ENCODE data around the gene FAF1. TPM values are rescaled to one million over a fixed set of nuclear protein-coding genes. Genes with fewer than 3 reads are reported as not detected.

The FAF1 gene
- total RNA-seq (2011; cell fraction: chromatin; rRNA removed; ENCODE audit: low replicate concordance) = 281 and 434 TPM in 2 replicates
- total RNA-seq (2011; cell fraction: nucleolus; rRNA removed) = 44.0 and 67.8 TPM in 2 replicates
- total RNA-seq (2011; cell fraction: nucleoplasm; rRNA removed) = 165 and 180 TPM in 2 replicates
- total RNA-seq (2014; rRNA removed) (76.3 and 76.7 TPM in 2 replicates), total RNA-seq (2014; rRNA removed; fragmentation: Illumina TruSeq; extraction: Trizol) (225 and 267 TPM in 2 replicates), total RNA-seq (2015; rRNA removed; fragmentation: Illumina TruSeq; extraction: Trizol) (163 and 176 TPM in 2 replicates), total RNA-seq (2021) (186 and 190 TPM in 2 replicates), polyA plus RNA-seq (2011; rRNA removed) (88.2 and 118 TPM in 2 replicates), polyA plus RNA-seq (2014; fragmentation: Illumina TruSeq; extraction: Trizol) (186 and 212 TPM in 2 replicates), polyA plus RNA-seq (2014; fragmentation: Nextera tagmentation; extraction: Ambion mirVana) (10 to 100 TPM; 48.7 to 60.9 TPM), polyA plus RNA-seq (2014; rRNA removed) (78.9 and 92.7 TPM in 2 replicates), polyA minus RNA-seq (2011; rRNA and poly(A)+ RNA removed) (295 and 351 TPM in 2 replicates), Bru-seq, nascent RNA (percentile 92 among the genes with signal in this experiment), BruChase-seq, experiment 1, labeled RNA remaining after a 2-hour chase (percentile 92 among the genes with signal in this experiment), BruChase-seq, experiment 2, labeled RNA remaining after a 6-hour chase (percentile 88 among the genes with signal in this experiment)
- 12.0 and 44.0 TPM in 2 replicates for polyA plus RNA-seq (2011; cell fraction: cytosol; rRNA removed)
- polyA plus RNA-seq (2011; cell fraction: nucleus; rRNA removed) = 30.1 and 41.4 TPM in 2 replicates
- 144 and 167 TPM in 2 replicates for polyA plus RNA-seq (2012)
- 85.8 and 99.9 TPM in 2 replicates for polyA minus RNA-seq (2011; cell fraction: cytosol; rRNA and poly(A)+ RNA removed)
- polyA minus RNA-seq (2011; cell fraction: nucleus; rRNA and poly(A)+ RNA removed) = 46.4 and 174 TPM in 2 replicates
- long read RNA-seq, experiment 1, full-length matches to known transcripts = 746 of 936 reads
- long read RNA-seq, experiment 1, partial matches to known transcripts = 101 of 936 reads
- long read RNA-seq, experiment 1, other reads (novel, unspliced or antisense) = 89 of 936 reads
- long read RNA-seq, experiment 2, full-length matches to known transcripts = 109 of 189 reads
- long read RNA-seq, experiment 2, partial matches to known transcripts = 43 of 189 reads
- long read RNA-seq, experiment 2, other reads (novel, unspliced or antisense) = 37 of 189 reads
- long read RNA-seq, experiment 3, full-length matches to known transcripts = 36 of 61 reads
- long read RNA-seq, experiment 3, partial matches to known transcripts = 17 of 61 reads
- long read RNA-seq, experiment 3, other reads (novel, unspliced or antisense) = 8 of 61 reads

- Histone ChIP-seq H3K27me3 (ENCODE audit: control insufficient read depth in 2 of 2, insufficient read depth in 2 of 2, low read length in 2 of 2) (no peaks in the 10 kb centered on the region), H3K4me1 (replicated peaks in 1 of 2; ENCODE audit: control insufficient read depth in 2 of 2, insufficient read depth in 2 of 2, low read length in 2 of 2) (peaks cover 9 to 15% of the 10 kb centered on the region in 2 experiments; a peak in 4 of 5 replicates), H3K27ac (ENCODE audit: extremely low read depth, low read depth, low read length) (peak within 1 kb of the TSS; percentile 85), H3K79me2 (ENCODE audit: control insufficient read depth, insufficient read depth, low read length) (peaks cover 53% of the 10 kb centered on the region), H3K36me3 (ENCODE audit: control insufficient read depth, insufficient read depth, low read length) (peaks cover 29% of the 10 kb centered on the region; the same call in 2 of the 3 replicates), H2AFZ (ENCODE audit: low read depth, low read length) (peak within 1 kb of the TSS; percentile 91), H3K4me2 (ENCODE audit: insufficient read depth, low read length) (peak within 1 kb of the TSS; percentile 98), H3K9ac (ENCODE audit: insufficient read depth in 1 of 2, low read depth in 2 of 2, low read length in 2 of 2) (peak within 1 kb of the TSS; percentile 85 to 96), H3K4me3 (peak within 1 kb of the TSS; percentile 62), H3K9me1 (ENCODE audit: control insufficient read depth, insufficient read depth, low read length) (no peaks in the 10 kb centered on the region), H3K9me3 (replicated peaks; ENCODE audit: control insufficient read depth, insufficient read depth, low read depth, low read length) (no peaks in the 10 kb centered on the region), H4K20me1 (replicated peaks; ENCODE audit: control insufficient read depth, insufficient read depth, low read length) (no peaks in the 10 kb centered on the region; the same call in 1 of the 2 replicates)
- POLR2A ChIA-PET = interaction anchor here (0.6 to 5.9 kb wide), 9 partner anchors 9 to 505 kb away, joined by 3 to 43 read pairs (median 5); partner anchors contain the start of gene CDKN2C
- FAIRE-seq (peak; percentile 95), ATAC-seq (peak; percentile 88), DNase-seq (ENCODE audit: extremely low read depth in 1 of 4, low spot score in 3 of 4) (peak; percentile 94 to 100 (median 96))
- under 1% methylated on average over 69 of the region's 80 CpGs for WGBS (ENCODE audit: insufficient coverage, low coverage, missing lambda C conversion rate)
- BruUV-seq (replicated peaks) = TSS peak; percentile 91
- intact Hi-C loops (cut with micrococcal nuclease) (loop anchor here (1.0 to 10.0 kb wide), 3 partner anchors 8 to 557 kb away; partner anchors contain the start of gene EPS15), in situ Hi-C loops (cut with MboI) (no loop called here)
- CTCF ChIA-PET (ENCODE audit: low intra/inter-chr PET ratio) = no interaction called here
- TF ChIP-seq TBP (optimal IDR thresholded peaks at IDR 0.05; ENCODE audit: low read depth, low read length) = peak; percentile 95
- TF ChIP-seq CBX8 (IDR thresholded peaks at IDR 0.05; ENCODE audit: borderline replicate concordance, extremely low read depth, low read depth, low read length, poor library complexity, severe bottlenecking) = no peak
- peak; percentile 99 to 100 for TF ChIP-seq MNT (conservative IDR thresholded peaks at IDR 0.05)
- TF ChIP-seq ESRRA (IDR thresholded peaks at IDR 0.05; ENCODE audit: borderline replicate concordance, low read depth) = peak; percentile 92
- no peak; the same call in 1 of the 2 replicates for TF ChIP-seq FOXM1 (IDR thresholded peaks at IDR 0.05; ENCODE audit: low read depth)
- 0 out of 2 replicates have a peak, but pooled peaks have one; percentile 81 for TF ChIP-seq FOXM1 (CRISPR knock-in tag; IDR thresholded peaks at IDR 0.05; ENCODE audit: low read depth)
- no peak for TF ChIP-seq BRF2 (IDR thresholded peaks at IDR 0.05; ENCODE audit: borderline replicate concordance, insufficient read depth, insufficient read length)
- peak; percentile 67 for TF ChIP-seq KHSRP (IDR thresholded peaks at IDR 0.05)
- TF ChIP-seq BHLHE40 (IDR thresholded peaks at IDR 0.05; ENCODE audit: low read length) = peak; percentile 97
- TF ChIP-seq ZKSCAN1 (IDR thresholded peaks at IDR 0.05; ENCODE audit: low read depth, low read length) = 0 out of 2 replicates have a peak, but pooled peaks have one; percentile 53
These were observed at the start of gene FAF1 for GRCh38 chr1:50959913-50960844. Gene FAF1, minus strand, starts transcription at chr1:50960267. Its CDS starts 456 bp downstream, at chr1:50959811.

Data from K562 (cell line).